ENCODE measurements around the gene HOXA11.
A peak's percentile ranks its signal among the peaks of the same experiment; 100 is the strongest.

Gene HOXA11

GRCh38 chr7:27156508-27156898, 28.5 kb downstream of the HOXA11 start, which contains the start of gene HOXA7:
Gene HOXA7, minus strand, starts transcription at chr7:27156675. Its CDS starts 130 bp downstream, at chr7:27156545.
- no peak for DNase-seq

- peak; percentile 34 for DNase-seq
Measured at GRCh38 chr7:27155816-27156507, 29.1 kb downstream of the HOXA11 start.

- DNase-seq: peak; percentile 52
Measured at GRCh38 chr7:27154901-27155815, 29.9 kb downstream of the HOXA11 start.

- no peak for DNase-seq
Measured at GRCh38 chr7:27154369-27154768, 30.7 kb downstream of the HOXA11 start.

GRCh38 chr7:27153526-27153925, 31.5 kb downstream of the HOXA11 start:
- DNase-seq: no peak

- DNase-seq: no peak
Measured at GRCh38 chr7:27152816-27153442, 32.1 kb downstream of the HOXA11 start.

- DNase-seq: no peak
Measured at GRCh38 chr7:27151931-27152815, 32.9 kb downstream of the HOXA11 start, which contains the start of gene HOXA3. Gene HOXA3, minus strand, starts transcription at chr7:27152583. Its CDS starts 41,943 bp downstream, at chr7:27110640.

GRCh38 chr7:27151341-27151930, 33.6 kb downstream of the HOXA11 start:
- DNase-seq: no peak

GRCh38 chr7:27150568-27151340, 34.3 kb downstream of the HOXA11 start:
- DNase-seq: peak; percentile 76

GRCh38 chr7:27149842-27150567, 35.0 kb downstream of the HOXA11 start:
- DNase-seq: no peak

- DNase-seq: no peak
Measured at GRCh38 chr7:27148756-27149641, 36.0 kb downstream of the HOXA11 start.

- DNase-seq: no peak
Measured at GRCh38 chr7:27148031-27148755, 36.8 kb downstream of the HOXA11 start.

GRCh38 chr7:27147199-27148030, 37.6 kb downstream of the HOXA11 start, which contains the start of gene HOXA6:
Gene HOXA6, minus strand, starts transcription at chr7:27147774. Its CDS starts 25 bp downstream, at chr7:27147749.
- no peak for DNase-seq

GRCh38 chr7:27146491-27147198, 38.4 kb downstream of the HOXA11 start:
- DNase-seq: no peak

GRCh38 chr7:27145914-27146412, 39.1 kb downstream of the HOXA11 start:
- DNase-seq: no peak

- DNase-seq: no peak
Measured at GRCh38 chr7:27145165-27145913, 39.7 kb downstream of the HOXA11 start.
